HK-2 (cell line): ENCODE measurements around the gene STX3.

Source experiments
- DNase-seq: peaks from one replicate; pipeline ENCODE4 v3.0.0-alpha.2; 2018; ENCODE audit not compliant: unreplicated experiment

STX3 gene

DNA sequence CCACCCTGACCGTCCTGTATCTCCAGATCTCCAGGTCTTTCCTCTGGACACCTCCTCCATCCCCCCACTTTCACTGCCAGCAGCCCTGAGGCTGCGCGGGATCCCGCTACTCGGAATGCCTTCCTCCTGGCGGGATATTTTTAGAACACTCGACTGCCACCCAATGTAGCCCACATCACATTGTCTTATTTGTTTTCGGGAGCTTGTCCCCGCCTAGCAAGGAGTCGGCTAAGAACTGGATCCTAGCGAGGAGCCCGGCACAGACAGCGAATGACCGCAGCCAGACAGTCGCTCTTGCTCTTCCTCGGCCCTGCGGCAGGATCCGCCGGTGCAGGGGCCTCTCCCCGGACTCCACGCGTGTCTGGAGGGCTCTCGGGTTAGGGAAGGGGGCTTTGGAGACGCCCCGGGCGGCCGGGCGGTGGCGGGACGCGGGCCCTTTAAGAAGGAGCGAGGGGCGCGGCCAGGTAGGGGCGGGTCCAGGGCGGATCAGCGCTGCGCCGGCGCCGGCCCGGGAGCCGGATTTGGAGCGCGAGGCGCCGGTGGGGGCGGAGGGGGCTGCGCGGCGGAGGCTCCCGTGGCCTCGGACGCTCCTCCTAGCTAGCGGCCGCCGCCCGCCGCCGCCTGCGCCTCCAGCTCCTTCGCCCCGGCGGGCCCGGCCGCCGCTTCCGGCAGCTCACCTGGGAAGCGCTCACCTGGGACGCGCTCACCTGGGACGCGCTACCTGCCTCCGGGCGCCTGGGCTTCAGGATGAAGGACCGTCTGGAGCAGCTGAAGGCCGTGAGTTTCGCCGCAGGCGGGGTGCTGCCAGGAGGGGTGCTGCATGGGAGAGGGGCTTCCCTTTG, at the start of gene STX3:
Gene STX3, plus strand, starts transcription at position 518 of the 842 bp plus-strand sequence. Its CDS starts 230 bp downstream, at position 748.
- DNase-seq, result peak; percentile 64

DNA sequence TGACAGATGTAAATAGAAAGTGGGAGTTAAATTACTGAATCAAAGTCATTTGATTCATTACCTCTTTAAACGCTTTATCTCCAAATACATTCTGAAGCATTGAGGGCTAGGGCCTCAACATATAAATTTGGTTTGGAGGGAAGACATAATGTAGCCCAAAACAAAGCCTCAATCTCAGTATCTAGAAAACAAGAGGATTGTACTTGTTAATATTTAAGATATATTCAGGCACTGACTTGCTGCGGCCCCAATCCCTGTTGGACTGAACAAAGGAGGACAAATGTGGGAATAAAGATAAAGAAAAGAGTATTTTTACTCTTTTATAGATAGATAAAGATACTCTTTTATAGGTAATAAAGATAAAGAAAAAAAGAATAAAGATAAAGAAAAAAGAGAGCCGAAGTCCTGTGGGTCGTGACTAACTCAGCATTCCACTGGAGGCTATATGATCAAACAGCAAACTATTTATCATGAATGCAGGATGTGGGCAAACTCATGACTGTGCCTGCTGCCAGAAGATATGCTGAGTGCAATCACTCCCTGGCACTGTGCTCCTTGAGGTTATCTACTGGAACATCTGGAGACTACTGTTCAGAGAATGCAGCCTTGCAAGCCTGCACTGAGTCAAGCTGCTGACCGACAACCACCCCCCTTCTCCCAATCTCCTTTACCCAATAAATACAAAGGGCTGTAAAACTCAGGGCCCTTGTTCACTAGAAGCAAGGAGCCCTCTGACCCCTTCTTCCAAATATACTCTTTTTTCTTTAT, 48.5 kb upstream of the STX3 start:
- DNase-seq, result peak; percentile 34

DNA sequence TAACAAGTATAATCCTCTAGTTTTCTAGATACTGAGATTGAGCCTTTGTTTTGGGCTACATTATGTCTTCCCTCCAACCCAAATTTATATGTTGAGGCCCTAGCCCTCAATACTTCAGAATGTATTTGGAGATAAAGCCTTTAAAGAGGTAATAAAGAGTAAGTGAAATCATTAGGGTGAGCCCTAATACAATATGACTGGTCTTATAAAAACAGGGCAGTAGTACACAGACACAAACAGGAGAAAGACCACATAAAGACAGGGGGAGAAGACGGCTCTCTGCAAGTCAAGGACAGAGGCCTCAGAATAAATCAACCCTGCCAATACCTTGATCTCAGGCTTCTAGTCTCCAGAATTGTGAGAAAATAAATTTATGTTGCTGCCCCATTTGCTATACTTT, 47.8 kb upstream of the STX3 start:
- no peak for DNase-seq

DNA sequence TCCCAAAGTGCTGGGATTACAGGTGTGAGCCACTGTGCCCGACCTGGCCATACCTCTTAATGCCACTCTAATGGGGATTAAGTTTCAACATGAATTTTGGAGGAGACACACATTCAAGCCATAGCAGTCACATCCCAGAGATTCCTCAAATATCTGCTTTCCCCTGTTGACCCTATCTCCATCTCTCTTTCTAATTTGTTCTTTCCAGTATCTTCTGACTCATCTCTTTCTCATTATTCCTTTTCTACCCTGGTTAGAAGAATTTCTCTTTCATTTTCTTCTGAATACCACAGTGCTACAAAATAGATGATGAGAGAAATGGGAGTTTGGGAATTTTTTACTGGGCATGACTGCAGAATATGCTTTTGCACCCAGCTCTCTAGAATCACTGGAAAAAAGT, 46.6 kb upstream of the STX3 start:
- no peak for DNase-seq

DNA sequence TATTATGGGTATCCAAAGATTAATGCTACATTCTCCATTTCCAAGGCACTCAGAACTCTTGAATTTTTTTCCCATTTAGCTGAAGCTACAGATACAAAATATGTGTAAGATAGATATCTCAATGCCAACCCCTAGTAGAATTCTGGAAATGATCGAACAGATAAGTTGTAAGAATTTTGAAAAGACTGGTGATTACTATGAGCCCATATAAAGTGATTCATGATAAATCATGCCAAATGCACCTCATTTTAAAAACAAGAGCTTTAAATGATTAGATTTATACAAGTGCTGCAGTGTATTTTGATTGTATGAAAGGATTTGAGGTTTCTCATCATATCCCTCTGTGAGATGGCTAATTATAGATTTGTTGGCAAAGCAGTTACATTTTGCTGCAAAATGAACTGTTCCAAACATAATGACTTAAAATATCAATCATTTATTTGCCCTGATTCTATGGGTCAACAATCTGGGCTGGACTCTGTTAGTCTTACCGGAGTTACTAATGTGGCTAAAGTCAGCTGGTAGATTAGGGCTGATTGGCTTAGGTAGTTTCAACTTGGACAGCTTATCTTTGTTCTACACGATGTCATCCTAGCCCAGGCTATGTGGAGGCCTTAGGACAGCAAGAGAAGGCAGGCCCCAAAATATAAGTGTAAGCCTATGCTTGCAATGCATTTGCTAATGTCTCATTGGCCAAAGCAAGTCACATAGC, 44.9 kb upstream of the STX3 start:
- DNase-seq, result no peak

DNA sequence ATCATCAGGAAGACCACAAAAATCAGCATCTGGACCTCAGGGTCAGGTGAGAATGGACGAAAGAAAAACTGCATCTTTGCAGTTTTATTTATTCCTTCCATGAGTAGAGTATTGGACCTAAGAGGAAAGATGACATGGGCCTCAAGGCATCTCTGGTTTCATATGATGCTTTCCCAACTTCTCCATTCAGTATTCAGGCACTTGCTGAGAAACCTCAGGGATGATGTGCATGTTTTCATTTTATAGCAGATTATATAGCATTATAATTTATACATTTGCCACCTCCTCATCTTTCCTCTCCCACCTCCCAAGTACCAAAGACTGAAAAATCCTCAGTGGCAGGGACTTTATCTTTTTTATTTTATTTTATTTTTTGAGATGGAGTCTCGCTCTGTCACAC, 41.4 kb upstream of the STX3 start, which contains the start of gene OR10V1:
Gene OR10V1, minus strand, starts transcription at position 101 of the 400 bp plus-strand sequence. Its CDS starts 0 bp downstream, at position 101.
- DNase-seq, result no peak

DNA sequence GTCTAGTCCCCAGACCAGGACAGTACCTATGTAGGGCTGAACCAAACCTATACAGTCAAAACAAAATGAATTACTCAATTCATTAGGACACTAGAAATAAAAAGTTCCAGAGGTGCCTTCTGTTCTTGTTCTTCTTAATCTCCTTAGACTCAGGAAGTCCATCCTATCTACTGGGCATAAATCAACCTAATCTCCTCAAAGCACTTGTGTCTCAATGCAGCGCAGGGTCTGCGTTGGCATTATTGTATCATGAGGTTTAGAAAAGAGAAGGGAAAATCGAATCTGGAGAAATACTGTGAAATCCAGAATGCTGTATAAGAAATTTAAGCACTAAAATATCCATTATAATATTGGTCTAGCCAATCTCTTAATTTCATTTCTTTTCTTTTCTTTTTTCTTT, 39.1 kb upstream of the STX3 start:
- DNase-seq, result no peak

DNA sequence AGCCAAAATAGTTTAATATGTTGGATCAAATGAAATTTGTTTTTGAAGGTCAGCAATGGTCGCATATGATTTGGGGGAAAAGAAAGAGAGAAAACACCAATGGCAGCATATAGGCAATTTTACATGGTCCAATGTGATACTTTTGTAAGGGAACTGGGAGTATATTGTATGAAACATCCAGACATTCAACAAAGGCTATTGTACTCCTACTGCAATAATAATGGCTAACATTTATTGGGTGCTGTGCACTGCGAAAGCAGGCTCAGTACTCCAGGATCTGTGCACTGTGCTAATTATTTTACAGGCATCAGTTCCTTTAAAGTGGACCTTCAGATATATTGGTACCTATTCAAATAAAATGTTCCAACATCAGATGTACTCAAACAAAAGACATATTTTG, 35.6 kb upstream of the STX3 start:
- no peak for DNase-seq

DNA sequence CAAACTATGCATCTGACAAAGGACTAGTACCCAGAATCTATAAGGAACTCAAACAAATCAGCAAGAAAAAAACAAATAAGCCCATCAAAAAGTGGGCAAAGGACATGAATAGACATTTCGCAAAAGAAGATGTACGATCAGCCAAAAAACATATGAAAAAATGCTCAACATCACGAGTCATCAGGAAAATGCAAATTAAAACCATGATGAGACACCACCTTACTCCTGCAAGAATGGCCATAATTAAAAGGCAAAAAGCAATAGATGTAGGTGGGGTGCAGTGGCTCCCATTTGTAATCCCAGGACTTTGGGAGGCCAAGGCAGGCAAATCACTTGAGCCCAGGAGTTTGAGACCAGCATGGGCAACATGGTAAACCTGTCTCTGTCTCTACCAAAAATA, 31.1 kb upstream of the STX3 start:
- no peak for DNase-seq

DNA sequence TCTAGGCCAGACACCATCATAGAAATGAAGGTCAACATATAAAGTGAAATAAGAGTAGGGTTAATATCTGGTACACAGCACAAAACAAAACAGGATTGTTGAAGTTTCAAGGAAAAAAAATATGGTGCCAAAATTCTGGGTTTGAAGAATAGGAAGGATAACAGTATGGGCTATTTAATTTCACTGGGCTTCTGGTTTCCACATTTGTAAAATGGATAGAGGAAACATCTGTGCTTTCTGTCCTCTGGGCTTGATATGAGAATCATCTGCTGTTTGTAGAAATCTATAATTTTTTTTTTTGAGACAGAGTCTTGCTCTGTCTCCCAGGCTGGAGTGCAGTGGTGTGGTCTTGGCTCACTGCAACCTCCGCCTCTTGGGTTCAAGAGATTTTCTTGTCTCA, 27.8 kb upstream of the STX3 start:
- no peak for DNase-seq

DNA sequence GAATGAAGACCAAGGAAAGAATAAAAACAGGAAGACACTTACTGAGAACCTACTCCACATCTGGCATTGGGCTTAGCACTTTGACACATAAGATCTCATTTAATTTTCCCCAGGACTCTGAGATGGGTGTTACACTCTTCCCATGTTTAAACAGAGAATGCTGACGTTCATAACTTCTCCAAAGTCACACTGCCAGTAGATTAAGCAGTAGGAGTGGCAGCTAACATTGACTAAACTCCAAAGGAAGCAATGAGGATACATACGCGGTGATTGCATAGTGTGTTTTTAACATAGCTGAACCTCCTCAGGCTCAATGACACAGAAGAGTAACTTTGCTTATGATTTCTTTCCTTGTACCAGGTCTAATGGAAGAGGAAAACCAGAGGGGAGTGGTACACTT, 27.0 kb upstream of the STX3 start:
- no peak for DNase-seq

DNA sequence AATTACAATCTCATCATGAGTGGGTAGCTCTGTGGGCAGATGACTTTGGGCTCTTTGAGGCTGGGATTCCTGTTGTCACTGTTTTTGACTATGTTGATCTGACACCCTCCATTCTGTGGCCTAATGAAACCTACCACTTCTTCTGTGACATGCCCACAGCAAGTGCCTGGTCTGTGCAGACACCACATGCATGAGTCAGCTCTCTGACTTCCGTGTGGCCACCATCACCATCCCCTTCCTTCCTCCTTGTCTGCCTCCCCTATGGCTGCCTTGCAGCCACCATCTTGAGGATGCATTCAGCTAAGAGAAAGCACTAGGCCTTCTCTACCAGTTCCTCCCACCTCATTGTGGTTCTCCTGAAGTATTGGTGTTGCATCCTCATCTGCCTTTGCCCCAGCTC, 26.3 kb upstream of the STX3 start:
- no peak for DNase-seq

DNA sequence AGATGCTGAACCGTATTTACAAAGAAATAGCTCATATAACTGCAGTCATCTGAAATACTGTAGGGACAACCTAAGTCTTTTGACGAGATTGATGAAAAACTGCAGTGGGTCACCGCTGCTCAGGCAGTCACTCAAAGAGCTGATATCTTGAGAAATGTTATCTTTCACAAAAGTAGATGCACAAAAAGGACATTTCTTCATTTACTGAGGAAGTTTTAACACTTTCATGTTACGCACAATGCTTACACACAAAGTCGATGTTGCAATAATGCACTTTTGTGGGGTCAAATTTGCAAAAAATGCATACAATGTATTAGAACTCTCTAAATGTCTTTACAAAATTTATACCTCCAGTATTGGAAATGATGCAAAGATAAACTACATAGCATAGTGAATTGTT, 25.3 kb upstream of the STX3 start:
- DNase-seq, result no peak

DNA sequence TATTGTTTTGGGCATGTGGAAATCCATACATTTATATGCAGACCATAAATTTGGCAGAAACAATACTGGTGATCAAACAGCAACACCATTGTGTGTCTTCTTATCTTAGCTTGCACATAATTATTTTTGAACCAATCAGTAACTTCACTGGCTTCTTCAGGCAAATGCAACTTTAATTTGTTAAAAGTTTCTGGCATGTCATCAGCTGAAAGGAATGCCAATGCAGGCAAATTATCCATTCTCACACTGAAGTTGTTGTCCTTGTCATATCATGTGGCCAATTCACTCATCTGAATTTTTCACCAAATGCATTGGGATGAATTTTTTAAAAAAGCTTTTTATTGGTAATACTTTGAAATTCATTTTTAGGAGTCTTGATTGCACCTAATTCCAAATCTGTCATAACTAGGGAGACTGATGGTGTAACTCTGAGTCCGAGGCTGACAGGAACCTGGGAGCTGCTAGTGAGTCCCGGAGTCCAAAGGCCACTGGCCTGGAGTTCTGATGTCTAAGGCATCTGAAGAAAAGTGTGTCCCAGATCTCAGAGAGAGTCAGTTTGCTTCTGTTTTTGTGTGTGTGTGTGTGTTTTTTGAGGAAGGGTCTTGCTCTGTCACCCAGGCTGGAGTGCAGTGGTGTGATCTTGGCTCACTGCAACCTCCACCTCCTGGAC, 24.1 kb upstream of the STX3 start:
- no peak for DNase-seq

DNA sequence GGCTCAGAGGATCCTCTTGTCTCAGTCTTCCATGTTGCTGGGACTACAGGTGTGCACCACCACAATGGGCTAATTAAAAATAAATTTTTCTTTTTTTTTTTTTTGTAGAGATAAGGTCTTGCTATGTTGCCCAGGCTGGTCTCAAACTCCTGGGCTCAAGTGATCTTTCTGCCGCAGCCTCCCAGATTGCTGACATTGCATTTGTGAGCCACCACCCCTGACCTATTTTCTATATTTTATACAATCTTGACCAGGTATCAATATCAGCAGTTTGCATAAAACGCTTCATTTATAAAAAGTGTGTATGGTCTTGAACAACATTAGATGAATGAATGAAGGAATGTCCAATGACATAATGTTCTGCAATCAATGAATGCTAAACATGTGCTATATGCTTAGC, 9.1 kb upstream of the STX3 start:
- no peak for DNase-seq

DNA sequence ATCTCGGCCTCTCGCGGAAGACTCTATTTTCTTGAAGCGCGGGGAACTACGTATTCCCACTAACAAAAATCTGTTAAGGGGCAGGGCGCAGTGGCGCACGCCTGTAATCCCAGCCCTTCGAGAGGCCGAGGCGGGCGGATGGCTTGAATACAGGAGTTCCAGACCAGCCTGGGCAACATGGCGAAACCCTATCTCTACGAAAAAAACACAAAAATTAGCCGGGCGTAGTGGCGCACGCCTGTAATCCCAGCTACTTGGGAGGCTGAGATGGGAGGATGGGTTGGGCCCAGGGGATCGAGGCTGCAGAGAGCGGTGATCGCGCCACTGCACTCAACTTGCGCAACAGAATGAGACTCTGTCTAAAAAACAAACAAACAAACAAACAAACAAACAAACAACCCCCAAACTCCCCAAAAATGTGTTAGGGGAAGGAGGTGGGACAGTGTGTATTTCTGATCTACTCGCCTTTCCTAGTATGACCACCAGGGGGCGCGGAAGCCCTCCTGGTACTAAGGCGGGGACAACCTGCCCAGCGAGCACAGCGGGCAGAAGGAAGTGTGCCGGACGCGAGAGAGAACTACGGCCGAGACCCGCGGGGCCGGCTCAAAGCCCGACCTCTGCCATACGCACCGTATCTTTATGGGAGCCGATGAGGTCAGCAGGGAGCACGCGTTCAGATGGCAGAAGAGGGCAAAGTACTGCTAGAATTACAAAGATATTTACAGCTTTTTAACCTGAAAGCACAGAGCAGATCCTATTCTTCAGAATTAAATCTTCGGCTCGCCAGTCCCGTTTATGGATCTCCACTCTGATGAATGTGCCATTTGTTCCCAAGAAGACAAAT, 1.3 kb upstream of the STX3 start:
- DNase-seq, result peak; percentile 72

DNA sequence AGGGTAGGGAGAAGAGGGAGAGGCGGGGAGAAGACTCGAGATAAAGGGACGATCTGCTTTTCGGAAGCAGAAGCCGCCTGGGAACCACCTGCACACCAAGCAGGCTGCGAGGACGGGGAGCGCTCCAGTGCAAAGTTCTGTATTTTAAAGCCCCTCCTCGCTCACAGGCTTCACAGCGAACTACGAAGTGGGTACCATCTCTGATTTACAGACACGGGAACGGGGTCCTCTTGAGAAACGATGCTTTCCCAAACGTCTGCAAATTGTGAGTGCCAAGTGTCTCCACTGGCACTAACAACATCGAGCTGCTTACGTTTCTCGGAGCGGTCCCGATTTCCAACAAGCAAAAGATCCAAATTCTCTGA, 700 bp upstream of the STX3 start:
- peak; percentile 15 for DNase-seq

DNA sequence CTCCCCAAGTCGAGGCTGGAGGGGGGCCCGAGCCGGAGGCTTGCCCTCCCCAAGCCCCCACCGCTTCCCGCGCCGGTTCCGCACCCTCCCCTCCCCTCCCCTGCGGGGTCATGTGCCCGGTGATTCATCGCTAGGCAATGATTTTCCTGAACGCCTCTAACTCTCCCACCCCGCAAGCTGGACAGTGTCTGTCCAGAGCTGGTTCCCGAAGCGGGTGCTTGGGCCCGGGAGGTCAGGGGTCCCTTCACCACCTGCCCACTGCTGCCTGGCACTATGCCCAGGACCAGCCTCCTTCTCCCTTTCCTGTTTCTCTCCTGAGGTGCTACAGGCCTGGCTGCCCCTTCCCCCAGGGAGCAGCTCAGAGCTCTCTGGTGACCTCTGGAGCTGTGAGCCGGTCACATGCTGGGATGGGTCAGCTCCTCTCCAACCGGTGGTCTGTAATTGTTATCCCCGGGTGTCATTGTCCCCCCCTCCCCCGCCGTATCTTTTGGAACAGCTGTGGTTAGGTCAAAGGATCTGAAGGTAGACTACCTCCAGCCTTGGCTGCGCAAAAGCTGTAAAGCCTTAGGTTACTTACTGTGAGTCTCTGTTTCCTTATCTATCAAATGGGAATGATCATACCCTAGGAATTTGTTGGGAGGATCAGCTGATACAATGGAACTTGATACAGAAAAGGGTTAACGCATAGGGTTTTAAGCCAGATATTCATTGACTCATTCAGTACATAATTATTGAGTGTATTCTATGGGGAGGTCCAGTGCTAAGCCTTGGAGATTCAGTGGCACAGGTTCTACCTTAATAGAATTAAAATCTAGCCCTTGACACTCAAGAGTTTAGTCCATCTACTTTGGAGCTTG, 753 bp downstream of the STX3 start:
- DNase-seq, result peak; percentile 70

DNA sequence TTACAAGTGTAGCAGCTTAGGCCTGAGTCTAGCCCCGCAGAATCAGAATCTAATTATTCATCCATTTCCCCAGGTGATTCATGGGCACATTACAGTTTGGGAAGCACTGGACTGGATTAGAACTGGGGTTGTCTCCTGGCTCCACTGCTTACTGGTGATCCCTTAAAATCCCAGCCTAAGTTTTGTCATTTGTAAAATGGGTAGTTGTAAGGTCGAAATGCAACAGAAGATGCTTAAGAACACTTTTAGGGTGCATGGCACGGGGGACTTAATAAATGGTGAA, 1.3 kb downstream of the STX3 start:
- DNase-seq, result no peak

DNA sequence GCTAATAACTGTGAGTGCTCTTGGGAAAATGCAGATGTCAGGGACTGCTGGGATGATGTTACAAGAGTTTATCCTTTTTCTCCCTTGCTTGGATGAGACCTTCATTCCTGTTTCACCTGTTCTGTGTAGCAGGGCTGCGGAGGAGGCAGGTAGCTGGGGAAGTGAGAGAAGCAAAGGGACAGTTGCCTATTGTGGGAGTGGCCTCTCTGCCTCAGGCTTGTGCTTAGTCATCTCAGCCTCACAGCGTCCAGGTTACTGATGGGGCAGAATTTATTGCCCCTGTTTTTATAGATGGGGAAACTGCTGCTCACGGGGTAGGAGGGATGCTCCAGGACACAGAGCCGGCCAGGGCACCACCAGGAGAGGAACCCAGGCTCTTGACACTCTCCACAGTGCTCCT, 1.7 kb downstream of the STX3 start:
- DNase-seq, result peak; percentile 15
